IPS-15b (cell line): ENCODE results near the gene PEAK1.

Experiments used
- H3K27me3 ChIP-seq: one replicate; pipeline ENCODE4 v1.6.1; 2013; ENCODE audit warnings: low read length; ENCODE audit not compliant: control insufficient read depth, insufficient read depth
- H3K36me3 ChIP-seq: one replicate; pipeline ENCODE4 v1.6.1; 2013; ENCODE audit warnings: low read length; ENCODE audit not compliant: control insufficient read depth, insufficient read depth
- H3K4me1 ChIP-seq: one replicate; pipeline ENCODE4 v1.6.1; 2013; ENCODE audit warnings: mild to moderate bottlenecking, low read length; ENCODE audit not compliant: control insufficient read depth, insufficient read depth
- H3K4me3 ChIP-seq: one replicate; pipeline ENCODE4 v1.5.1; 2013; ENCODE audit warnings: low read depth, low read length
- H3K9ac ChIP-seq: one replicate; pipeline ENCODE4 v1.6.1; 2013; ENCODE audit warnings: low read depth, mild to moderate bottlenecking, low read length
- H3K9me3 ChIP-seq: one replicate; pipeline ENCODE4 v1.6.1; 2013; ENCODE audit warnings: mild to moderate bottlenecking, low read length; ENCODE audit not compliant: control insufficient read depth, insufficient read depth

The PEAK1 gene

DNA sequence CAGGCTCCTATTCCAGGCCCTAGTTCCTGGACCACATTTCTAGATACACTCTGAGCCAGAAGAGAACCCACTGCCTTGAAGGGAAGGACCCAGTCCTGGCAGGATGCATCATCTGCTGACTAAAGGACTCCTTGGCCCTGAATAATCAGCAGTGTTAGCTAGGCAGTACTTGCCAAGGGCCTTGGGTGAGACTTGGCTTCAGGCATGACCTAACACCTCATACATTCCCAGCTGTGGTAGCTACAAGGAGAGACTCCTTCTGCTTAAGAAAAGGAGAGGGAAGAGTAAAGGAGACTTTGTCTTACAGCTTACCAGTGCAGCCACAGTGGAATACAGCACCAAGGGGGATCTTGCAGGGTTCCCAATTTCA lies 26.4 kb downstream of the PEAK1 start:
- no peak overlapping the region for H3K9ac ChIP-seq
- no peaks in the 10 kb centered on the region for H3K4me1 ChIP-seq
- H3K27me3 ChIP-seq, result no peaks in the 10 kb centered on the region
- no peaks in the 10 kb centered on the region for H3K9me3 ChIP-seq
- H3K4me3 ChIP-seq, result no peak overlapping the region
- H3K36me3 ChIP-seq, result no peaks in the 10 kb centered on the region

DNA sequence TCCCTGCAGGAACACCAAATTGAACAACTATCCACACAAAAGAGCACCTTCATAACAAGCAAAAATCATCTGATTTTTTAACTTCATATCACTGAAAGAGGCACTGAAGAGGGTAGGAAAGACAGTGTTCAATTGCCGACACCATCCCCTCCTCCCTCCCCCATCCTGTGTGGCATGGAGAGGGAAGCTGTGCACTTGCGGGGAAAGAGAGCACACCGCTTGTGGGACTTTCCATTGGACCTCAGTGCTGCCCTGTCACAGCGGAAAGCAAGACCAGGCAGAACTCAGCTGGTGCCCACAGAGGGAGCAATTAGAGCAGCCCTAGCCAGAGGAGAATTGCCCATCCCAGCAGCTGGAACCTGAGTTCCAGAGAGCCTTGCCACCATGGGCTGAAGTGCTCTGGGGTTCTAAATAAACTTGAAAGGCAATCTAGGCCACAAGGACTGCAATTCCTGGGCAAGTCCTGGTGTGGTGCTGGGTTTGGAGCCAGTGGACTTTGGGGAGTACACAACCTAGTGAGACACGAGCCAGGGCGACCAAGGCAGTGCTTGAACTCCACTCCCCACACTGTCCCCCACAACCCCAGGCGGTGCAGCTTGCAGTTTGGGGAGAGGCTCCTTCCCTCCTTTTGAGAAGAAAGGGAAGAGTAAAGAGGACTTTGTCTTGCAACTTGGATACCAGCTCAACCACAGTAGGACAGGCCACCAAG lies 27.0 kb downstream of the PEAK1 start:
- no peaks in the 10 kb centered on the region for H3K4me1 ChIP-seq
- H3K4me3 ChIP-seq, result no peak overlapping the region
- H3K27me3 ChIP-seq, result no peaks in the 10 kb centered on the region
- no peaks in the 10 kb centered on the region for H3K9me3 ChIP-seq
- no peaks in the 10 kb centered on the region for H3K36me3 ChIP-seq
- no peak overlapping the region for H3K9ac ChIP-seq

DNA sequence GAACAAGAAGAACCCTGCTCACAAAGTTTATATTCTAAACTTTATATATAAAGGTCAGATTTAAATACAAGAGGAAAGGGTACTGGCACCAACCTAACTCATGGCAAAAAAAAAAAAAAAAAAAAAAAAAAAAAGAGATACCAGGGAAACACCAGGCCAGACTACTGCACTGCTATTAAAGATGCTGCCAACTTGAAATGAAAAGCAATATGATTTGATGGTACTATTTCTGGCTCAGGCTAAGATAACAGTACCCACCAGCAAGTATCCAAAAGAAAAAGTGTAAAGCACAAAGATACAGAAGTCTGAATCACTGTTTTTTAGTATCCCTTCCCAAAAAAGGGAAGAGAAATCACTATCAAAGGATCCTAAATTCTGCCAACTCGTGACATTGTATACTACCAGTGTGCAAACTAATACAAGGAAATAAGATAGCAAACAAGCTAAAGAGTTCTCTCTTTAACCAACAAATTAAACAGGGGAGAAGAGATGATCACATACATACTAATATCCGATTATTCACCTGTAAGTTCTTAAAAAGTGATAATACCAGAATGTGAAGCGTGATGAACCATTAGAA lies 28.4 kb downstream of the PEAK1 start:
- Histone ChIP-seq H3K27me3 (no peaks in the 10 kb centered on the region), H3K4me1 (no peaks in the 10 kb centered on the region), H3K4me3 (no peak overlapping the region), H3K36me3 (no peaks in the 10 kb centered on the region), H3K9ac (no peak overlapping the region), H3K9me3 (no peaks in the 10 kb centered on the region)

DNA sequence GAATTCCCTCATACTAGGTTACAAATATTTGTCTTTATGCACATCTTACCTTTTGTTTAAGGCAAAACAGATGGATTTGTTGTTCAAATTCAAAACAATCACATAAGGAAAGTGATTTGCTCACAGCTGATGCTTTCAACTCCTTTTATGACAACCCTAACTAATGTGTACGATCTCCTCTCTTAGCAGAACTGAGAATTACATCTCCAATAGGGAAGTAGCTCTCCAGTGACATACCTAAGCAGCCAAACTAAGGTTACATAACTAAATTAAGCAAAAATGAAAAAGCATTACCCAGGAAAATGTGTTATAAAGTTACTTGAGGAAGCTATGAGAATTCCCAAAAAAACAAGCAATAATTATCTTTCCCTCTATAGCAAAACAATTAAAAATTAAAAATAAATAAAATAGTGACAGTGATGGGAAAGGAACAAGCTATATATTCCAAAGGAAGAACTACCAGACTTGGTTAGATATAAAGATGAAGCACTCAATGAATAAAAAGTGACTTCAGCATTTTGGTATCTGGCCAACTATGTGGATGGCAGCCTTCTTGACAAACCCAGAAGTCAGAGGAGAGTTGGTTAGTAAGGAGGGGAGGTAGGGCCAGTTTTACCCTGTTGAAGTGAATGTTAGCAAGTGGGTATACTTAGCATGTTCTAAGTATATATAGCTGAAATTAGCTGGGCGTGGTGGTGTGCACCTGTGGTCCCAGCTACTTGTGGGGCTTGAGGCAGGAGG lies 32.4 kb downstream of the PEAK1 start:
- H3K9ac ChIP-seq, result no peak overlapping the region
- no peak overlapping the region for H3K4me3 ChIP-seq
- no peaks in the 10 kb centered on the region for H3K36me3 ChIP-seq
- H3K4me1 ChIP-seq, result no peaks in the 10 kb centered on the region
- H3K27me3 ChIP-seq, result no peaks in the 10 kb centered on the region
- no peaks in the 10 kb centered on the region for H3K9me3 ChIP-seq

DNA sequence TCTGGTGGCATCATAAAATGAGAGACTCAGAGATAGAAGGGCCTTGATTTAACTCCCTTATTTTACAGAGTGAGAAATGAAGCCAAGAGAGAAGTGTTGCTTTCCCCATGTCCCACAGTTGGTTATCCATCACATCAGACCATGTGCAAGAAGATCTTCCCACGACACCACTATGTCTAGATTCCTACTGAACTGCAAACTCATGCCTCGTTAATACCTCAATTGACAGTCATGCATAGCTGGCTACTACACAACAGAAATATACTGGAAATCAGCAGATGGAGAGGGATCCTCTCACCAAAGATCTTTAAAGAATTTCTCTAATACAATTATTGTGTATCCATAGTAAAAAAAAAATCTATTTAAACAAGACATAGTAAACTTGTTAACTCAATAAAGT lies 33.3 kb downstream of the PEAK1 start:
- no peaks in the 10 kb centered on the region for H3K36me3 ChIP-seq
- no peaks in the 10 kb centered on the region for H3K9me3 ChIP-seq
- no peaks in the 10 kb centered on the region for H3K27me3 ChIP-seq
- no peak overlapping the region for H3K4me3 ChIP-seq
- no peaks in the 10 kb centered on the region for H3K4me1 ChIP-seq
- no peak overlapping the region for H3K9ac ChIP-seq

DNA sequence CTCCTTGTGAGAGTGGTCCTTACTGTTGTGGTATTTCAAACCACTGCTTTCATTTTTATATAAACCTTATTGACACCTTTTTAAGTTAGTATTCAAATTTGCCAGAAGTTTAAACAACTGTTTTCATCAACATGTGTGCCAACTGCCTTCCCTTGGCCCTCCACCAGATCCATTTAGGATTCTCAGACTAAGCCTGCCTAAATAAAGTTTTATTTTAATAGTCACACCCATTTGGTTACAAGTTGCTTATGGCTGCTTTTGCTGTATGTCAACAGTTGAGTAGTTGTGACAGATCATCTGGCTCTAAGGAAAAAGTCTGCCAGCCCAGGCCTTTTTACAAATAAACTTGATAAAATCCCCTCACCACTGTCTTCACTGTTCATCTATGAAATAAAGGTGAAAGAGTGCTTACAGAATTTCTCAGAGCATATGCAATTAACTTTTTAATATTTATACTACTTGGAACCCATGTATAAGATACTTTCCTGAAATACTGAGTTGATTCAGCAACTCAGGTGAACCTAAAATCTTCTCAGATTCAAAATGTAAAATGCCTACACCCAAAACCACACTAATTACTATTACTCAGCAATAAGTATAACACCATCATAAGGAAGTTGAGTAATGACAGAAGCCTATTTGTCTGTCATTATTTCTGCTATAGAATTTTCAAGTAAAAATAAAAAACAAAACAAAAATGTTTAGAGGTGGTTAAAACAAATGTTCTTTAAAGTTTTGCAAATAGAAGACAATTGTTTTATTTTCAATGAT lies 35.1 kb downstream of the PEAK1 start:
- Histone ChIP-seq H3K9ac (no peak overlapping the region), H3K27me3 (no peaks in the 10 kb centered on the region), H3K4me1 (no peaks in the 10 kb centered on the region), H3K36me3 (no peaks in the 10 kb centered on the region), H3K4me3 (no peak overlapping the region), H3K9me3 (no peaks in the 10 kb centered on the region)

DNA sequence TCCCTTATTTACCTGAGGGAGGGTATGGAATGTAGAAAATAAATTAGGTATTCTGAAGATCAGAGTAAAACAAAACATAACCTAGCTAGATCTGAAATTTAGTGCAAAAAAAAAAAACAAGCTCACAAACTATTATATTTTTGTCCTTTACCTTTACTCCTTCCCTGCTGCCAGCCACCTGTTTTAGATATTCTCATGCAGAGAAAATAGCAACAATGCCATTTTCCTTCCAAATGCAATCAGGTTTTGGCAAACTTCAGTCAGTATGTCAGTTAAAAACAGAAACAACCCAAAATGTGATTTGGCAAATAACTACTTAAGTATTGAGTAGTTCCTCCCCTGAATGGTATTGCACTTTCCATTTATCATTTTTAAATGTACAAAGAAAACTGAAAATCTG lies 35.8 kb downstream of the PEAK1 start:
- Histone ChIP-seq H3K4me1 (no peaks in the 10 kb centered on the region), H3K9ac (no peak overlapping the region), H3K36me3 (no peaks in the 10 kb centered on the region), H3K4me3 (no peak overlapping the region), H3K9me3 (no peaks in the 10 kb centered on the region), H3K27me3 (no peaks in the 10 kb centered on the region)

DNA sequence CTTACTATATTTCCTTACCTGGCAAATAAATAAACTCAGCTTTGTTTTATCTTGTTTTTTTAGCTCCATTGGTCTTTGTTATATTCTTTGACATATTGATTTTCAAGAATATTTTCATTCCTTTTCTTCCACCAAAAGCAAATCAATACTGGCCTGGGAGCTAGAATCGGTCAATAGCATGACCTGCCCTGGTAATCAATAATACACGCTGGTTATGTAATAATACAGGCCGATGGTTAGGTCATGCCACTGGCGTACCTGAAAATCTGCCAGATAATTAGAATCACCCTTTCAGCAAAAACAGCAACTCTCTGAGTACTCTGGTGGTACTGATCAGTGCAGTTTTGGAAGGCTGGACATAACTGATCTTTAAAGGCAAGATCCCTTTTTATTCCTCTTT lies 39.9 kb downstream of the PEAK1 start:
- H3K4me1 ChIP-seq, result no peaks in the 10 kb centered on the region
- H3K9ac ChIP-seq, result no peak overlapping the region
- H3K9me3 ChIP-seq, result no peaks in the 10 kb centered on the region
- H3K4me3 ChIP-seq, result no peak overlapping the region
- H3K36me3 ChIP-seq, result no peaks in the 10 kb centered on the region
- no peaks in the 10 kb centered on the region for H3K27me3 ChIP-seq

DNA sequence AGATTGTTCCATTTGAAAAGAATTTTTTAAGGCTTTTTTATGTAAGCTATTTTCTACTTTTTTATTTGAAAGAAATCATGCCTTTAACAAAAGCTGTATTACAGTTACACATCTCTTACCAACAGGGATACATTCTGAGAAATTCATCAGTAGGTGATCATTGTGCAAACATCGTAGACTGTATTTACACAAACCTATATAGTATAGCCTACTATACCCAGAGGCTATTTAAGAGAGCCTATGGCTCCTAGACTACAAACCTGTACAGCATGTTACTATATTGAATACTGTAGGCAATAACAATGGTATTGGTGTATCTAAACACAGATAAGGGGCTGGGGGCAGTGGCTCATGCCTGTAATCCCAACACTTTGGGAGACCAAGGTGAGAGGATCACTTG lies 43.1 kb downstream of the PEAK1 start:
- Histone ChIP-seq H3K9me3 (no peaks in the 10 kb centered on the region), H3K36me3 (no peaks in the 10 kb centered on the region), H3K4me1 (no peaks in the 10 kb centered on the region), H3K4me3 (no peak overlapping the region), H3K27me3 (no peaks in the 10 kb centered on the region), H3K9ac (no peak overlapping the region)

DNA sequence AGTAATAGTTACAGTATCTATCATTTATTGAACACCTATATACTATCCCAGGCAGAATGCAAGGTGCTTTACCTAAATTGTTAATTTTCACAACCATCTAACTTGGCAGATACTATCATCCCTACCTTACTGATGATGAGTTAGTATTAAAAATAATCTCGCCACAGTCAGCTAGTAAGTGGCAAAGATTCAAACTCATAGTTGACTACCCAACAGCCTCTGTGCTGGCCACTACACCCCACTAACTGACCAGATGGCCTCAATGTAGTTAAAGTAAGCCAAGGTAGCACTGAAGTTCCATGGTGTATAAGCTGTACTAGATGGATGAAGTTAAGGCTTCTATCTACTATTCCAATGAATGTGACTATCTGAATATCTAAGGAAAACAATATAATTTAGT lies 44.8 kb downstream of the PEAK1 start:
- Histone ChIP-seq H3K4me3 (no peak overlapping the region), H3K4me1 (no peaks in the 10 kb centered on the region), H3K9me3 (no peaks in the 10 kb centered on the region), H3K27me3 (no peaks in the 10 kb centered on the region), H3K9ac (no peak overlapping the region), H3K36me3 (no peaks in the 10 kb centered on the region)

DNA sequence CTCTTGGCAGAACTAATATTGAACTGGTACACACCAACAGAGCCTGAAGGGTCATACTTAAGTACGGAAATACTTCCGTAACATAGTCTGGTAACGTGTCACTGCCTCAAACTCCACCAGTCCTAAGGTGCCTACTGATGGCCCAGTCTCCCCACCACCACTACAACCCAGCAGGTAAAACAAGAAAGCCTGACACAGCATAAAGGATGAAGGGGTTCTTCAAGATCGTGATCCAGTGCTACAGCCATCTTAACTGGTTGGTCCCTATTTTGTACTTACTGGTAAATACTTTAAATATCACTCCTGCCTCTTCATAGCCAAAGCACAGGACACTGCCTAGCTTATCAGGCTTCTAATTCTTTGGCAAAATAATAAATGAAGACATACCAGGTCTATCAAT lies 46.5 kb downstream of the PEAK1 start:
- Histone ChIP-seq H3K36me3 (no peaks in the 10 kb centered on the region), H3K9ac (no peak overlapping the region), H3K4me3 (no peak overlapping the region), H3K9me3 (no peaks in the 10 kb centered on the region), H3K4me1 (no peaks in the 10 kb centered on the region), H3K27me3 (no peaks in the 10 kb centered on the region)
